GM18517 (cell line): Measurements from ENCODE around the gene CELF2.
"Not testable (repeated sequence)": the region's sequence is repeated elsewhere in the genome, so short reads cannot be mapped to it uniquely, and the experiment has no call there.

ENCODE experiments used
- ATAC-seq: cut with Tn5 transposase; IDR thresholded peaks from one replicate; pipeline ENCODE4 v1.9.1; 2021; ENCODE audit warnings: mild to moderate bottlenecking, moderate library complexity; ENCODE audit not compliant: unreplicated experiment

Gene CELF2

GRCh38 chr10:11366889-11367288 is 349.2 kb downstream of the CELF2 start:
- not testable (repeated sequence) for ATAC-seq

DNA sequence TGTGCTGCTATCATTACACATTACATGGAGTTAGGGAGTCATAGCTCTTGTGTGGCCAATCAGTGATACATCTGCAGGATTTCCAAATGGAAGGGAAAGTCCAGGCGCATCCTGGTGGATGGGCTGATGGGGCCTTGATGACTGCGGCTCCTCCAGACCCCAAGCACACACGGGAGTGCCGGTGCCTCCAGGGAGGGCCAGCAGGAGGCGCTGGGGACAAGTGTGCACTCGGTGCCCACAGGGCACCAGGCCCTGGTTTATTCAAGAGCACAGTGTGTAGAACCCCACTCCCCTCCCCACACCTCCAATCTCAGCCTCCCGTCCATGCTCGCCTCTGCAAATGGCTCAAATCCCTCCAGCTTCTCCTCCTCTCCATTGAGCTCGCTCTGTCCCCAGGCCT is 349.8 kb downstream of the CELF2 start:
- no peak for ATAC-seq

DNA sequence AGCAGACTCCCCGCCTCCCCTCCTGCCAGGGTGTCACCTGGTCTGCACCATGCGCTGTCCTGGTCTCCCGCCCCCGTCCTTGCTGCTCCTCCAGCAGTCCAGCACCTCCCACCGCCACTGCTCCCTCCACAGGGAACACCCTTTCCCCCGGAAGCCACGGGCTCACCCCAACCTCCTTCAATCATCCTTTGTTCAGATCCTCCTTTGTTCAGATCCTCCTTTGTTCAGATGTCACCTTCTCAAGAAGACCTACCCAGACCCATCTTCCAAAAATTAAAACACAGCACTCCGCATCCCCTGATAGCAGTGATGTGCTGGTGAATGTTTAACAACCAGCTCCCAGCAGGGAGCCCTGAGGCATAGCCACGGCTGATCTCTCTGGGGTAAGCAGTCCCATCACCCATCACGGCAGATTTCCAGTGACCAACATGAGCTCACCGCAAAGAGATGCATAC is 356.1 kb downstream of the CELF2 start:
- no peak for ATAC-seq

DNA sequence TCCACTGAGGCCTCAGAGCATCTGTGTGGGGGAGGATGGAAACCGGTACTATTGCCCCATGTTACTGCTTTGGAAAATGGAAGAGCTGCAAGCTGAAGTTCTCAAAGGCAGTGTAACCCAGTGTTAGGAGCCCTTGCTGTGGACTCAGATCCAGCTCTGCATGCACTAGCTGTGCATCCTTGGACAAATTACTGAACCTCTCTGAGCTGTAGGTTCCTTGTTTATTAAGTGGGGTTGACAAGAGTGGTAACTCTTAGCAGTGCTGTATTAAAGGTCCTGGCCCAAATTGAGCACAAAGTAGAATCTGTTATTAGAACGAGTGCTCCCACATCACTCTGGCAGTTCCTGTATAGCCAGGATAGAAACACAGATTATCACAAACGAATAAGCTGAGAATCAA is 359.6 kb downstream of the CELF2 start:
- ATAC-seq, result no peak

DNA sequence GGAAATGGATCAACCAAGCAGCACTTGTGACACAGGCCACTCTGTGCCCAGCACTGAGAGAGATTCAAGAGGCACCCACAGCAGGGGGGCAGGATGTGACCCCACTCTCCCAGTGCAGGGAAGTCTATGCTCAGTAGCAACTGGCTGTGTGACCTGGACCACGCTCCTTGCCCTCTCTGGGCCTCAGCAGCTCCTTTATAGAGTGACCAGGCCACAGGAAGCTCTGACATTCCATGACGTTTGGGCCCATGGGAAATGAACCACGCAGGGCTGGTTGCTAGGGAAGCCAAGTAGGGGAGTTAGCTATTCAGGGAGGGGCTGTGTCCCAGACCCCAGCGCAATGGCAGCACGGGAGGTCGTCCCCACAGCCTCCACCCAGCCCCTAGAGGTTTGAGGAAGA is 361.2 kb downstream of the CELF2 start:
- no peak for ATAC-seq

GRCh38 chr10:11379771-11380170 is 362.1 kb downstream of the CELF2 start:
- no peak for ATAC-seq

GRCh38 chr10:11381023-11381422 is 363.4 kb downstream of the CELF2 start:
- ATAC-seq, result no peak

DNA sequence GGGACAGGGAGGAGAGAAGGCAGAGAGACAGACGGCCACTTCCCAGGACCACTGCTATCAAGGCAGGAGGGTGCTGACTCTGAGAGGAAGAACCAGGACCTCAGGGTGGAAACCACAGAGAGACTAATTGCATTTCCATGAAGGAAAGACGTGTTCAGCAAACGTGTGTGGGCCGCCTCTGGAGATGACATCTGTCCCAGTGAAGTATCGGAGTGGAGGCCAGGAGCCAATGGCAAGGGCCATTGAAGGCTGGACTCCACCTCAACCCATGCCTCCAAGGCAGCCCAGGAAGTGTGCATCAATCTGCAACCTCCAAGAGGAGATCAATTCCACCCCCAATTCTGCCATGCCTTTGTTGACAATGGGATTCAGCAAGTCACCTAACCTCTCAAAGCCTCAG is 363.8 kb downstream of the CELF2 start:
- ATAC-seq, result no peak

DNA sequence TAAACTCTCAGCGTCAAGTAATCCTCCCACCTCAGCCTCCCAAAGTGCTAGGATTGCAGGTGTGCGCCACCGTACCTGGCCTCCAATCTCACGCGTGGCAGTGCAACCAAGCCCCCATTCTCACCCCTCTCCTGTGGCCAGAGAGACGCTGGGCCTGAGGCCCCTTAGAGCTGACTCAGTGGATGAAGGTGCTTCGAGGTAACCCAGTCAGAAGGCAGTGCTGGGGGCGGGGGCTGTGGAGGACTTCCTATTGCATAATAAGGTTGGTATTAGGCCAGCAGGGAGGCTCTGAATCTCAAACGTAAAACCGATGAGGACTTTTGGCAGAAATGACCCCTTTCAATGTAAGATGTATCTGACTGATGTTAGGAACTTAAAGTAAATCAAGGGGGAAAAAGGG is 364.5 kb downstream of the CELF2 start:
- no peak for ATAC-seq

DNA sequence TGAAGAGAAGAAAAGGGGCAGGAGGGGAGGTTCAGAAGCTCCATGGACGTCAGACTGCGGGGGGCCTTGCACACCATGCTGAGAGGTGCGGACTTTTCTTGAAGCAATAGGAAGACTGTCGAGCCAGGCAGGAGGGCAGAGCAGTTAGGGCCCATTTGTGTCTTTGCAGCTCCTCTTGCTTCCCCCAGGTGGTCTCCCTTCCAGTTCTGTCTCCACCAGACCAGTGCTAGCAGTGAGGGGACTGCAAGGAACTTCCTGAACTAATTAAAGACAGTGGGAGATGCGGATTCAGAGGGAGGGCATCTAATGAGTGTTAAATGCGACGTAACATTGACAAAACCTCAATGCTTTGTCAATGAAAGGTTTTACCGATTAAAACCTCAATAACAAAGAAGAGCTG is 368.4 kb downstream of the CELF2 start:
- no peak for ATAC-seq
